ENCODE data around the gene ZBTB20.

DNA sequence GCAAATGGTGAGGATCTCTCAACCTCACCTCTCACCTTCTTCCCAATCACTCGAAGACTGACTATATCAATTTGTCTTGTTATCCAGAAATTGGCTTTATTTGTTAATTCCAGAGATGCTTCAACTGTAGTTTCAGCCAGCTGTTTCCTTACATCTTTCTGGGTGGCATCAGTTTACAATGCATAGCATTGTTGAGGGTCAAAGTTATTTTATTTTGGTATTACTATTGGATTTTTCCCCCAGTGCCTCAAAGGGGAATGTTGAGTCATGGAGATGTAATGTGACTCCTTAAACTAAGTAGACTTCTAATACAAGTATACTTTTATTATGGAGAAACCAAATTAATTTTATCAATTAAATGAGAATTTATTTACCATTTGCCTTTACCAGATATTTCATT is 501.7 kb downstream of the ZBTB20 start:
- TF ChIP-seq, protein P1, sequence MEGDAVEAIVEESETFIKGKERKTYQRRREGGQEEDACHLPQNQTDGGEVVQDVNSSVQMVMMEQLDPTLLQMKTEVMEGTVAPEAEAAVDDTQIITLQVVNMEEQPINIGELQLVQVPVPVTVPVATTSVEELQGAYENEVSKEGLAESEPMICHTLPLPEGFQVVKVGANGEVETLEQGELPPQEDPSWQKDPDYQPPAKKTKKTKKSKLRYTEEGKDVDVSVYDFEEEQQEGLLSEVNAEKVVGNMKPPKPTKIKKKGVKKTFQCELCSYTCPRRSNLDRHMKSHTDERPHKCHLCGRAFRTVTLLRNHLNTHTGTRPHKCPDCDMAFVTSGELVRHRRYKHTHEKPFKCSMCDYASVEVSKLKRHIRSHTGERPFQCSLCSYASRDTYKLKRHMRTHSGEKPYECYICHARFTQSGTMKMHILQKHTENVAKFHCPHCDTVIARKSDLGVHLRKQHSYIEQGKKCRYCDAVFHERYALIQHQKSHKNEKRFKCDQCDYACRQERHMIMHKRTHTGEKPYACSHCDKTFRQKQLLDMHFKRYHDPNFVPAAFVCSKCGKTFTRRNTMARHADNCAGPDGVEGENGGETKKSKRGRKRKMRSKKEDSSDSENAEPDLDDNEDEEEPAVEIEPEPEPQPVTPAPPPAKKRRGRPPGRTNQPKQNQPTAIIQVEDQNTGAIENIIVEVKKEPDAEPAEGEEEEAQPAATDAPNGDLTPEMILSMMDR (IDR thresholded peaks at IDR 0.05; ENCODE audit: insufficient read depth, low read length, poor library complexity, severe bottlenecking), result no peak
- no peak for TF ChIP-seq EZH2phosphoT487 (conservative IDR thresholded peaks at IDR 0.05; ENCODE audit: low read length)

All from SU-DHL-6 (cell line).